ENCODE results near the gene NATD1.

DNA sequence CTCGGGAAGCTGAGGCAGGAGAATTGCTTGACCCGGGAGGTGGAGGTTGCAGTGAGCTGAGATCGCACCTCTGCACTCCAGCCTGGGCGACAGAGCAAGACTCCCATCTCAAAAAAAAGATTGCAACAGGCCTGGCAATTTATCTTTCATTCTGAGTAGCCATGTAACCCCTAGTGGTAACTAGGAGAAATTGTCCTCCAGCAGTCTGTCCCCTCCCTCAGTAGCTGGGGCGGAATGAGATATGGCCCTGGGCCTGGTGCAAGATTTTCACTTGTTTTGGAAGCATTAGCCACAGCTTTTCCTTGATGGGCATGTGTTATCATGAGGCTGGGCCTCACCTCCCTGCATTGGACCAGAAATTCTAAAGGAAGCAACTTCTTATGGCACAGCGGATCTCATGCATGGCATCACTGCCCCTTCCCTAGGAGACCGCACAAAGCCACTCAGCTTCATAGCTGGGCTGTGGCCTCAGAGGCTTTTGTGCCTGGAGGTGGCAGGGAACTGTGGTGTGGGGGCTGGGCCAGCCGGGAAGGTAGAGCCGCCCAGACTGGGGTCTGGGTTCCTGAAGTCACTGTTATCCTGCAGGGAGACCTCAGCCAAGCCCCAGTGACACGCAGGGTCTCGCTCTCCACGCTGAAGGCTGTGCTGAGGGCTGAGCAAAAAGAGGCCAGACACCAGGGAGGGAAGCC, 13.4 kb downstream of the NATD1 start:
- TF ChIP-seq, protein P1, sequence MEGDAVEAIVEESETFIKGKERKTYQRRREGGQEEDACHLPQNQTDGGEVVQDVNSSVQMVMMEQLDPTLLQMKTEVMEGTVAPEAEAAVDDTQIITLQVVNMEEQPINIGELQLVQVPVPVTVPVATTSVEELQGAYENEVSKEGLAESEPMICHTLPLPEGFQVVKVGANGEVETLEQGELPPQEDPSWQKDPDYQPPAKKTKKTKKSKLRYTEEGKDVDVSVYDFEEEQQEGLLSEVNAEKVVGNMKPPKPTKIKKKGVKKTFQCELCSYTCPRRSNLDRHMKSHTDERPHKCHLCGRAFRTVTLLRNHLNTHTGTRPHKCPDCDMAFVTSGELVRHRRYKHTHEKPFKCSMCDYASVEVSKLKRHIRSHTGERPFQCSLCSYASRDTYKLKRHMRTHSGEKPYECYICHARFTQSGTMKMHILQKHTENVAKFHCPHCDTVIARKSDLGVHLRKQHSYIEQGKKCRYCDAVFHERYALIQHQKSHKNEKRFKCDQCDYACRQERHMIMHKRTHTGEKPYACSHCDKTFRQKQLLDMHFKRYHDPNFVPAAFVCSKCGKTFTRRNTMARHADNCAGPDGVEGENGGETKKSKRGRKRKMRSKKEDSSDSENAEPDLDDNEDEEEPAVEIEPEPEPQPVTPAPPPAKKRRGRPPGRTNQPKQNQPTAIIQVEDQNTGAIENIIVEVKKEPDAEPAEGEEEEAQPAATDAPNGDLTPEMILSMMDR (IDR thresholded peaks at IDR 0.05; ENCODE audit: poor library complexity) = peak; percentile 32
- TF ChIP-seq EZH2 (IDR thresholded peaks at IDR 0.05; ENCODE audit: borderline replicate concordance) = no peak
- TF ChIP-seq EZH2phosphoT487 (IDR thresholded peaks at IDR 0.05; ENCODE audit: low read depth, severe bottlenecking, unreplicated experiment) = no peak

All from hepatocyte (in vitro differentiated cells).